Naive thymus-derived CD4-positive, alpha-beta T cell (primary cell): ENCODE measurements around the gene DOCK4. TPM values are rescaled to one million over a fixed set of nuclear protein-coding genes. Genes with fewer than 3 reads are reported as not detected.

ENCODE experiments used
- ATAC-seq: fragments of 150-1000 bp; cut with Tn5 transposase; 2 replicates; pipeline ENCODE4 v1.10.0; 2021; ENCODE audit warnings: mild to moderate bottlenecking, moderate library complexity
- CTCF ChIA-PET: fragments of 350-600 bp; sonication (Branson Sonifier 250); formaldehyde crosslinking; loops from one replicate; lab custom pipeline; 2021; ENCODE audit warnings: antibody characterized with exemption; lab: Charles Lee
- POLR2A ChIA-PET: fragments of 350-600 bp; sonication (Branson Sonifier 250); formaldehyde crosslinking; loops from one replicate; lab custom pipeline; 2021; ENCODE audit warnings: antibody characterized with exemption, inconsistent platforms; lab: Charles Lee
- DNase-seq, 9 donors: peaks; one replicate each; pipeline versions ENCODE4 v3.0.0 to v3.0.0-alpha.2; 2020 to 2022; ENCODE audit warnings: mixed read lengths in 1 of 9
- H3K27ac ChIP-seq: one replicate; pipeline ENCODE4 v1.7.0; 2013; ENCODE audit warnings: mild to moderate bottlenecking, low read depth, low read length, moderate library complexity
- H3K27me3 ChIP-seq, 2 donors: one replicate each; pipeline ENCODE4 v1.7.0; 2013; ENCODE audit warnings: low read length in 2 of 2, mild to moderate bottlenecking in 2 of 2, moderate library complexity in 2 of 2; ENCODE audit not compliant: control insufficient read depth in 2 of 2, insufficient read depth in 2 of 2
- H3K36me3 ChIP-seq, 3 experiments: 1 replicate in 2 of 3; 2 replicates in 1 of 3; pipeline ENCODE4 v1.7.0; 2013; ENCODE audit warnings: low read length in 3 of 3, mild to moderate bottlenecking in 3 of 3, moderate library complexity in 1 of 3; ENCODE audit not compliant: insufficient read depth in 3 of 3, control insufficient read depth in 2 of 3
- H3K4me1 ChIP-seq, 2 donors: one replicate each; pipeline ENCODE4 v1.7.0; 2013; ENCODE audit warnings: low read length in 2 of 2, mild to moderate bottlenecking in 2 of 2, moderate library complexity in 1 of 2; ENCODE audit not compliant: control insufficient read depth in 2 of 2, insufficient read depth in 2 of 2
- H3K4me3 ChIP-seq: 2 replicates; pipeline ENCODE4 v1.7.0; 2013; ENCODE audit warnings: mild to moderate bottlenecking, low read length
- H3K9me3 ChIP-seq, 3 experiments: 1 replicate in 2 of 3; 2 replicates in 1 of 3; pipeline ENCODE4 v1.7.0; 2013; ENCODE audit warnings: low read length in 3 of 3; ENCODE audit not compliant: control insufficient read depth in 2 of 3
- H3K27ac Mint-ChIP-seq, 9 donors: one replicate each; pipeline ENCODE4 v1.8.0; 2020 to 2022; ENCODE audit warnings: mixed read lengths in 9 of 9, mild to moderate bottlenecking in 8 of 9, moderate library complexity in 5 of 9, inconsistent platforms in 2 of 9
- H3K27me3 Mint-ChIP-seq, 5 donors: one replicate each; pipeline ENCODE4 v1.8.0; 2021 to 2022; ENCODE audit warnings: mixed read lengths in 5 of 5, mild to moderate bottlenecking in 1 of 5
- H3K36me3 Mint-ChIP-seq, 5 donors: one replicate each; pipeline ENCODE4 v1.8.0; 2020 to 2022; ENCODE audit warnings: mixed read lengths in 5 of 5, mild to moderate bottlenecking in 3 of 5, inconsistent platforms in 1 of 5
- H3K4me1 Mint-ChIP-seq, 7 donors: one replicate each; pipeline ENCODE4 v1.8.0; 2020 to 2022; ENCODE audit warnings: mixed read lengths in 7 of 7, mild to moderate bottlenecking in 3 of 7, inconsistent platforms in 1 of 7
- H3K4me3 Mint-ChIP-seq, 10 donors: one replicate each; pipeline ENCODE4 v1.8.0; 2020 to 2022; ENCODE audit warnings: mild to moderate bottlenecking in 10 of 10, mixed read lengths in 10 of 10, moderate library complexity in 6 of 10, inconsistent platforms in 2 of 10
- H3K9me3 Mint-ChIP-seq, 11 donors: one replicate each; pipeline ENCODE4 v1.8.0; 2020 to 2022; ENCODE audit warnings: mixed read lengths in 11 of 11, mild to moderate bottlenecking in 4 of 11, inconsistent platforms in 1 of 11, moderate library complexity in 1 of 11
- intact Hi-C, 2 donors: fragments of 100-400 bp; cut with micrococcal nuclease; formaldehyde crosslinking; loops; one replicate each; pipeline ENCODE4 v1.15.1; 2023
- polyA plus RNA-seq, 2 donors: library from polyadenylated mRNA; unstranded; fragments of 300-500 nt; fragmentation: Illumina TruSeq; gene quantifications; one replicate each; pipeline ENCODE4 v1.2.3, GENCODE V29; 2021
- total RNA-seq, 6 experiments: library from RNA in 5 of 6; stranded (reverse) in 5 of 6; gene quantifications; 1 replicate in 5 of 6; 2 replicates in 1 of 6; pipeline ENCODE4 v1.2.3 and lab custom pipeline; 2021 to 2026

Gene DOCK4
- total and polyA plus RNA-seq, 7 experiments from 2014 or later = 0.16 to 3.1 (median 2.2) TPM; not detected in 1

DNA sequence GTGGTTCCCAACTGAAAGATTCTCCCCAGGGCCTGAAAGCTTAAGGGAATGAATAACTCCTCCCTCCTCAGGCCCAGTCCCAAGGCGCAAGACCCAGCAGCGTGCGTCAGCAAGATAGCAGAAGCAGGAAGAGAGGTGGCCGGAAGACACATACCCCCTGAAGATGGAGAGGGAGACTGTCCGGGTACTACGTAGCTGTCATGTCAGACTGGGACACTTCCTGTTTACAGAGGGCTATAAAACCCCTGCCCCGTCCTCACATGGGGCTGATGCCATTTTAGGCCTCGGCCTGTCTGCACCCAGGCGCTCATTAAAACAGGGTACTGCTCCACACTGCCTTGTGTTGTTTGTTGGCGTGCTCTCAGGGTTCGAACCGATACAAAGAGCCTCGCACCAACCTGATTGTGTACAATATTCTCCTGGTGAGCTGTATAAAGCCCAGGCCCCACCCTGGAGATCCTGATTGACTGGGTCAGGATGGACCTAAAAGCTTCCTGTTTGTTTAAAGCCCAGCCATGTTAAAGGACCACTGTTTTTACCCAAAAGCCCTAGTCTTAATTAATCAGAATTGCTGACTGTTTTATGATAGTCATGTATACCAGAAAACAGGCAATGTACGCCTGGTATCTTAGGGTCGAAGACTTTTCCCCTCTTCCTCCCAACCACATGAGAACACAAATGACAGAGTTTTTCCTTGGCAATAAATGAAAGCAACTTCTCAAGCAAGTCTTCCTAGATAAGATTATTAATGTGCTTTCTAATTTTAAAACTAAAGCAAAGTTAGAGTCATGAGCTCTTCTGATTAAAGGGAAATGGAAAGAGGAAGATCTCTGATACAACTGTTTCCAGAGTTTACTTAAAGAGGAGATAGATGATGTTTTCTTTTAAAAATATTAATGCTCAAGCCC is 251.5 kb downstream of the DOCK4 start:
- Mint-ChIP-seq H3K27ac (no peak overlapping the region), H3K27me3 (peaks cover 0 to 6% (median 0%) of the 10 kb centered on the region in 5 donors), H3K4me3 (no peak overlapping the region), H3K36me3 (no peaks in the 10 kb centered on the region), H3K9me3 (no peaks in the 10 kb centered on the region), H3K4me1 (peaks cover 0 to 2% (median 0%) of the 10 kb centered on the region in 7 donors)
- Histone ChIP-seq H3K4me1 (no peaks in the 10 kb centered on the region), H3K27ac (no peak overlapping the region), H3K27me3 (no peaks in the 10 kb centered on the region), H3K4me3 (no peak overlapping the region), H3K36me3 (no peaks in the 10 kb centered on the region), H3K9me3 (no peaks in the 10 kb centered on the region)
- intact Hi-C loops = loop anchor here in 1 of 2 donors (10.0 kb wide), 2 partner anchors 460 to 540 kb away; no protein-coding TSS in a partner anchor
- ChIA-PET POLR2A (no interaction called here), CTCF (no interaction called here)
- DNase-seq (no peak), ATAC-seq (no peak)

DNA sequence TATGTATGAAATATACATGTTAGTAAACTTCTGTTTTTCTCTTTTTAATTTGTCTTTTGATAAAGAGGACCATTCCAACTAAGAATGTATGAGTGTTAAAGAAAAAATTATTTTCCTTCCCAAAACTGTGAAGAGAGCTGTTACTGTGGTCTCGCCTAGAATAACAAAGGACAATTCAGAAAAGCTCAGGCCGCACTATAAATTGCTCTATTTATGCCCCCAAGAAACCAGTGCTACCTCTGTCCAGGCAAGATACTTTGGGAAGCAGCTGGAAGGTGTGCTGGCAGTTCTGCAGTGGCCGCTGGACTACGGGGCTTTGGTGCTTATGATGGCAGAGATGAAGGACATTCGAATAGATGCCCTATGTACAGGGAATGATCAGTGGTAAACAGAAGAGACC is 252.1 kb downstream of the DOCK4 start:
- peaks cover 0 to 2% (median 0%) of the 10 kb centered on the region in 7 donors for H3K4me1 Mint-ChIP-seq
- CTCF ChIA-PET = no interaction called here
- Histone ChIP-seq H3K4me3 (no peak overlapping the region), H3K36me3 (no peaks in the 10 kb centered on the region), H3K27ac (no peak overlapping the region), H3K4me1 (no peaks in the 10 kb centered on the region), H3K9me3 (no peaks in the 10 kb centered on the region), H3K27me3 (no peaks in the 10 kb centered on the region)
- ATAC-seq (no peak), DNase-seq (no peak)
- no peak overlapping the region for H3K4me3 Mint-ChIP-seq
- POLR2A ChIA-PET = no interaction called here
- no peaks in the 10 kb centered on the region for H3K9me3 Mint-ChIP-seq
- H3K27ac Mint-ChIP-seq = no peak overlapping the region
- H3K27me3 Mint-ChIP-seq = peaks cover 0 to 9% (median 0%) of the 10 kb centered on the region in 5 donors
- no peaks in the 10 kb centered on the region for H3K36me3 Mint-ChIP-seq
- intact Hi-C loops = loop anchor here in 1 of 2 donors (10.0 kb wide), 2 partner anchors 461 to 541 kb away; no protein-coding TSS in a partner anchor

DNA sequence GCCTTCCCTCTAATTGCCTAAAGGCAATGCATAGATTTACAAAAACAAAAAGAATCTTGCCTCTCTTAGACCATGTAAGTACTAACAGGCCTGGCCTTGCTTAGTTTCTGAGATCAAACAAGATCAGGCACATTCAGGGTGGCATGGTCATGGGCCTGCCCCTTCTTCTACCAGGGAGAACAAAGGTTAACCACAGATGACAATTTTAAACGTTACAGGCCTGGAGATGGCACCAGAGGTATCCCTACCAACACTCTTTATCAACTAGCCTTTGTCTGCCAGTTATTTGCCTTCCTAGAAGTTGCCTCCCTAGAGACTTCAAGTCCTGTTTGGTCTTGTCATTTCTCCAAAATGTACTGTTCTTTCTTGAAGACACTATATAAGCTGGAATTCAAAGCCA is 252.6 kb downstream of the DOCK4 start:
- CTCF ChIA-PET = interaction anchor here (0.6 kb wide), 1 partner anchor 570 kb away, joined by 3 read pairs; no protein-coding TSS in a partner anchor

DNA sequence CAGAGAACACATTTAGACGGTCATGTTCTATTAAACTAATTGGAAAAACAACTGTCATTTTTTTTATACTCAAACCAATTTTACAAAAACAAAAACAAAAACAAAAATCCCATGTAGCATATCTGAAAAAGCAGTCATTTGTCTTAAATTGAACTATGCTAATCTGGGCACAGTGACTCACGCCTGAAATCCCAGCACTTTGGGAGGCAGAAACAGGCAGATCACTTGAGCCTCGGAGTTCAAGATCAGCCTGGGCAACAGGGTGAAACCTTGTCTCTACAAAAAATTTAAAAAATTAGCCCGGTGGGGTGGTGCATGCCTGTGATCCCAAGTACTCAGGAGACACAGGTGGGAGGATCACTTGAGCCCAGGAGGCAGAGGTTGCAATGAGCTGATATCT is 253.4 kb downstream of the DOCK4 start:
- Histone ChIP-seq H3K27me3 (no peaks in the 10 kb centered on the region), H3K27ac (no peak overlapping the region), H3K4me3 (no peak overlapping the region), H3K36me3 (no peaks in the 10 kb centered on the region), H3K9me3 (no peaks in the 10 kb centered on the region), H3K4me1 (no peaks in the 10 kb centered on the region)
- peaks cover 0 to 2% (median 0%) of the 10 kb centered on the region in 7 donors for H3K4me1 Mint-ChIP-seq
- H3K36me3 Mint-ChIP-seq = no peaks in the 10 kb centered on the region
- peaks cover 0 to 9% (median 0%) of the 10 kb centered on the region in 5 donors for H3K27me3 Mint-ChIP-seq
- ChIA-PET CTCF (no interaction called here), POLR2A (no interaction called here)
- DNase-seq = no peak
- intact Hi-C loops = loop anchor here in 1 of 2 donors (10.0 kb wide), 2 partner anchors 462 to 542 kb away; no protein-coding TSS in a partner anchor
- no peak overlapping the region for H3K27ac Mint-ChIP-seq
- no peaks in the 10 kb centered on the region for H3K9me3 Mint-ChIP-seq
- H3K4me3 Mint-ChIP-seq = no peak overlapping the region
- ATAC-seq = no peak

More for the DNA sequence above, 252.6 kb downstream of the DOCK4 start:
- Histone ChIP-seq H3K4me3 (no peak overlapping the region), H3K9me3 (no peaks in the 10 kb centered on the region), H3K27ac (no peak overlapping the region), H3K4me1 (no peaks in the 10 kb centered on the region), H3K36me3 (no peaks in the 10 kb centered on the region), H3K27me3 (no peaks in the 10 kb centered on the region)
- Mint-ChIP-seq H3K9me3 (no peaks in the 10 kb centered on the region), H3K27ac (no peak overlapping the region), H3K4me3 (no peak overlapping the region), H3K36me3 (no peaks in the 10 kb centered on the region), H3K27me3 (peaks cover 0 to 9% (median 0%) of the 10 kb centered on the region in 5 donors), H3K4me1 (peaks cover 0 to 2% (median 0%) of the 10 kb centered on the region in 7 donors)
- DNase-seq (peak in 1 of 9 donors; percentile 1), ATAC-seq (no peak)
- intact Hi-C loops = loop anchor here in 1 of 2 donors (10.0 kb wide), 2 partner anchors 461 to 541 kb away; no protein-coding TSS in a partner anchor
- POLR2A ChIA-PET = no interaction called here

DNA sequence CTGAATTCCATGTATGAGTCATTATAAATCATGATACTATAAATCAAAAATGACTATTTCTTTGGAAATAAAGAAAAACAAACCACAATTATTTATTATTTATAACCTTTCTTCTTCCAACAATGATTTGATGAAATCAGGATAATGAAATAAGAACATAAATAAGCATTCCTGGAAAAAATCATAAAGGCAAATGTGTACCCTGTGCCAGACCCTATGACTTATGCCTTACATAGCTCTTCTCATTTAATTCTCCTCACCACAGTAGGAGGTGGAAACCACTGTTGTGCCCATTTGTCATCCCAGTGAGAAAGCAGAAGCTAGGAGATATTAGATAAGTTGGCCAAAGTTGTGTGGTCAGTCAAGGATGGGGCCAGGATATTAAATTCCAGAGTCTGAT is 255.1 kb downstream of the DOCK4 start:
- Histone ChIP-seq H3K27me3 (no peaks in the 10 kb centered on the region), H3K27ac (no peak overlapping the region), H3K4me1 (no peaks in the 10 kb centered on the region), H3K9me3 (no peaks in the 10 kb centered on the region), H3K36me3 (no peaks in the 10 kb centered on the region), H3K4me3 (no peak overlapping the region)
- H3K4me3 Mint-ChIP-seq = no peak overlapping the region
- intact Hi-C loops = loop anchor here in 1 of 2 donors (10.0 kb wide), 2 partner anchors 464 to 544 kb away; no protein-coding TSS in a partner anchor
- H3K27ac Mint-ChIP-seq = no peak overlapping the region
- ChIA-PET CTCF (no interaction called here), POLR2A (no interaction called here)
- H3K27me3 Mint-ChIP-seq = peaks cover 0 to 15% (median 3%) of the 10 kb centered on the region in 5 donors
- peaks cover 0 to 2% (median 0%) of the 10 kb centered on the region in 7 donors for H3K4me1 Mint-ChIP-seq
- no peaks in the 10 kb centered on the region for H3K9me3 Mint-ChIP-seq
- DNase-seq (no peak), ATAC-seq (no peak)
- no peaks in the 10 kb centered on the region for H3K36me3 Mint-ChIP-seq

DNA sequence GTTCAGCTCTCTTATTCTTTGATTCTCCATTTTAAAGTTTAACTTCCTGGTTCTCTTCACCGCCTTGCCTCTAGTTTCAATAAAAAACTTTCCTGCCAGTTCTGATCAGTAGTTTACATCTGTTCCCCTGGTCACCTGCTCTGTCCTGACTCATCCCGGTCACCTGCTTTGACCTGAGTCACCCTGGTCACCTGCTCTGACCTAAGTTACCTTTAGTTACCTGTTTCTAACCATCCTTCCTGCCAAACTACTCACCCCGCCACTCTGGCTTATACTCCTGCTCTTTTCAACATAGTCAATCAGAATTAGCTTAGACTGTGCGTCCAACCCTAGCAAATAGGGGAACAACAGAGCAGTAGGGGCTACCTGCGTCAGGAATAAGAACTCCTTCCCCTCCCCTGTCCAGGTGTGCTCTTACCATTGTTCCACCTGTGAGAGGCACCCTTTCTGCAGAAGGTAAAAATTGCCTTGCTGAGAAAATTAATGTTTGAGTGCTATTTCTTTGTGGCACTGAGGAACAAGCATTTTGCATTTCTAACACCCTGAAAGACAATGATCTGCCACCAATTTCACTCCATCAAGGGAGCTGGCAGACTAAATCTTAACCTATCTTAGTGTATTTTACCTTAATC is 263.6 kb downstream of the DOCK4 start:
- H3K27ac ChIP-seq = no peak overlapping the region
- H3K27me3 ChIP-seq = no peaks in the 10 kb centered on the region
- Mint-ChIP-seq H3K4me1 (no peaks in the 10 kb centered on the region), H3K9me3 (peaks cover 0 to 36% (median 16%) of the 10 kb centered on the region in 11 donors), H3K27ac (no peak overlapping the region), H3K4me3 (no peak overlapping the region), H3K27me3 (peaks cover 0 to 10% (median 3%) of the 10 kb centered on the region in 5 donors), H3K36me3 (peaks cover 0 to 4% (median 3%) of the 10 kb centered on the region in 5 donors)
- H3K4me3 ChIP-seq = no peak overlapping the region
- POLR2A ChIA-PET = no interaction called here
- no peaks in the 10 kb centered on the region for H3K4me1 ChIP-seq
- H3K36me3 ChIP-seq = no peaks in the 10 kb centered on the region
- peaks cover 0 to 17% (median 0%) of the 10 kb centered on the region in 3 experiments for H3K9me3 ChIP-seq
- DNase-seq = no peak
- intact Hi-C loops = no loop called here
- no peak for ATAC-seq
- CTCF ChIA-PET = no interaction called here
